Left lung (tissue), 10 donors: ENCODE measurements around the gene COL6A5. TPM values are rescaled to one million over a fixed set of nuclear protein-coding genes. Genes with fewer than 3 reads are reported as not detected.

Source experiments
- ATAC-seq: fragments of 200-7000 bp; cut with Tn5 transposase; one replicate; pipeline ENCODE4 v1.9.1; 2020; ENCODE audit warnings: moderate library complexity
- DNase-seq, 4 donors: peaks; one replicate each; pipeline ENCODE4 v3.0.0-alpha.2; 2013 to 2020
- H3K27ac ChIP-seq, 2 donors: fragments of 200-600 bp; sonication (generic) in 1 of 2; one replicate each; pipeline versions ENCODE4 v1.5.0 to v1.8.0; 2020 to 2021
- H3K27me3 ChIP-seq, 2 donors: fragments of 200-600 bp; sonication (generic) in 1 of 2; one replicate each; pipeline versions ENCODE4 v1.5.0 to v1.8.0; 2020 to 2021
- H3K36me3 ChIP-seq, 2 donors: fragments of 200-600 bp; sonication (generic) in 1 of 2; one replicate each; pipeline versions ENCODE4 v1.5.0 to v1.8.0; 2020 to 2021
- H3K4me1 ChIP-seq, 2 donors: fragments of 200-600 bp; one replicate each; pipeline ENCODE4 v1.8.0; 2021
- H3K4me3 ChIP-seq, 2 donors: fragments of 200-600 bp; sonication (generic) in 1 of 2; one replicate each; pipeline versions ENCODE4 v1.5.0 to v1.8.0; 2020 to 2021; ENCODE audit warnings: mild to moderate bottlenecking in 1 of 2
- H3K9me3 ChIP-seq, 2 donors: fragments of 200-600 bp; sonication (generic) in 1 of 2; one replicate each; pipeline versions ENCODE4 v1.5.0 to v1.8.0; 2020 to 2021
- intact Hi-C, 2 donors: fragments of 100-400 bp; cut with DNase I; formaldehyde crosslinking; loops; one replicate each; pipeline versions ENCODE4 v1.11.2 to v1.14.2; 2022
- polyA plus RNA-seq, 6 donors: library from polyadenylated mRNA; unstranded; fragments of 120-200 nt; gene quantifications; one replicate each; pipeline ENCODE4 v1.2.1, GENCODE V29; 2013; ENCODE audit not compliant: insufficient read length in 6 of 6
- total RNA-seq, 2 donors: library from RNA; stranded (reverse); fragmentation: NEBNext Ultra II Directional; extraction: Animal tissue kit (Norgen Biotek cat#: 25700); gene quantifications; one replicate each; pipeline ENCODE4 v1.2.1, GENCODE V29; 2021
- TF ChIP-seq, protein P1 (sequence below), 2 donors: fragments of 200-600 bp; sonication (generic) in 1 of 2; IDR thresholded peaks; one replicate each; pipeline versions ENCODE4 v1.5.0 to v1.8.0; 2021; ENCODE audit warnings: antibody characterized with exemption in 2 of 2
- donor health status: DM: no; HTN: yes; CAD: no.
- donor health status: DM: no; HTN: no; CAD: no.

COL6A5 gene
- total and polyA plus RNA-seq, 8 donors, result 0.93 to 7.9 (median 2.8) TPM

DNA sequence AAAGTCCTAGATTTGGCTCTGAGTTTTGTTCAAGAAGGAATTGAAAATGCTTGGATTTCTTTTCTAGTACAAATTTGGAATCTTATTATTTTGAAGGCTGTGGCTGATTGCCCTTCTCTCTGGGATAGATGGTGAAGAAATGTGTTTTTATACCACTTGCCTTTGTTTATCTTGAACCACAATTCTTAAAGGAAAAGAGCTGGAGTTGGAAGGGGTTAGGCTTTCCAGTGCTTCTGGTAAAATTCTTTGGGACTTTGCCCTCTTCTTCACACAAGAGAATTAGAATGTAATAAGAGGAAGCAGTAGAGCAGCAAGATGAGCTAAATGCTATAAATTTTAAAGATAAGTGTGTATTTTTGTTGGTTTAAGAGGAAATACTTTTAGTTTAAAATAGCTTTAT is 65.8 kb downstream of the COL6A5 start:
- TF ChIP-seq, protein P1, sequence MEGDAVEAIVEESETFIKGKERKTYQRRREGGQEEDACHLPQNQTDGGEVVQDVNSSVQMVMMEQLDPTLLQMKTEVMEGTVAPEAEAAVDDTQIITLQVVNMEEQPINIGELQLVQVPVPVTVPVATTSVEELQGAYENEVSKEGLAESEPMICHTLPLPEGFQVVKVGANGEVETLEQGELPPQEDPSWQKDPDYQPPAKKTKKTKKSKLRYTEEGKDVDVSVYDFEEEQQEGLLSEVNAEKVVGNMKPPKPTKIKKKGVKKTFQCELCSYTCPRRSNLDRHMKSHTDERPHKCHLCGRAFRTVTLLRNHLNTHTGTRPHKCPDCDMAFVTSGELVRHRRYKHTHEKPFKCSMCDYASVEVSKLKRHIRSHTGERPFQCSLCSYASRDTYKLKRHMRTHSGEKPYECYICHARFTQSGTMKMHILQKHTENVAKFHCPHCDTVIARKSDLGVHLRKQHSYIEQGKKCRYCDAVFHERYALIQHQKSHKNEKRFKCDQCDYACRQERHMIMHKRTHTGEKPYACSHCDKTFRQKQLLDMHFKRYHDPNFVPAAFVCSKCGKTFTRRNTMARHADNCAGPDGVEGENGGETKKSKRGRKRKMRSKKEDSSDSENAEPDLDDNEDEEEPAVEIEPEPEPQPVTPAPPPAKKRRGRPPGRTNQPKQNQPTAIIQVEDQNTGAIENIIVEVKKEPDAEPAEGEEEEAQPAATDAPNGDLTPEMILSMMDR (IDR thresholded peaks at IDR 0.05), result no peak
- DNase-seq, result no peak
- intact Hi-C loops, result no loop called here
- Histone ChIP-seq H3K36me3 (no peaks in the 10 kb centered on the region), H3K9me3 (peaks cover 0 to 21% of the 10 kb centered on the region in 2 donors), H3K4me3 (no peak overlapping the region), H3K27ac (no peak overlapping the region), H3K27me3 (no peaks in the 10 kb centered on the region), H3K4me1 (no peaks in the 10 kb centered on the region)
- no peak for ATAC-seq

- Histone ChIP-seq H3K4me3 (no peak overlapping the region), H3K27ac (no peak overlapping the region), H3K9me3 (peaks cover 0 to 13% of the 10 kb centered on the region in 2 donors), H3K36me3 (no peaks in the 10 kb centered on the region), H3K27me3 (no peaks in the 10 kb centered on the region), H3K4me1 (no peaks in the 10 kb centered on the region)
- intact Hi-C loops, result no loop called here
- TF ChIP-seq, protein P1 (IDR thresholded peaks at IDR 0.05), result no peak
- no peak for ATAC-seq
- DNase-seq, result no peak
Measured at GRCh38 chr3:130412991-130413560, 67.6 kb downstream of the COL6A5 start.

GRCh38 chr3:130414457-130414856 is 69.0 kb downstream of the COL6A5 start:
- Histone ChIP-seq H3K9me3 (peaks cover 0 to under 1% of the 10 kb centered on the region in 2 donors), H3K27ac (no peak overlapping the region), H3K27me3 (no peaks in the 10 kb centered on the region), H3K4me3 (no peak overlapping the region), H3K36me3 (no peaks in the 10 kb centered on the region), H3K4me1 (no peaks in the 10 kb centered on the region)
- no peak for ATAC-seq
- TF ChIP-seq, protein P1 (IDR thresholded peaks at IDR 0.05), result no peak
- DNase-seq, result no peak
- intact Hi-C loops, result no loop called here

GRCh38 chr3:130420466-130420865 is 75.0 kb downstream of the COL6A5 start:
- intact Hi-C loops, result no loop called here
- TF ChIP-seq, protein P1 (IDR thresholded peaks at IDR 0.05), result no peak
- ATAC-seq, result no peak

DNA sequence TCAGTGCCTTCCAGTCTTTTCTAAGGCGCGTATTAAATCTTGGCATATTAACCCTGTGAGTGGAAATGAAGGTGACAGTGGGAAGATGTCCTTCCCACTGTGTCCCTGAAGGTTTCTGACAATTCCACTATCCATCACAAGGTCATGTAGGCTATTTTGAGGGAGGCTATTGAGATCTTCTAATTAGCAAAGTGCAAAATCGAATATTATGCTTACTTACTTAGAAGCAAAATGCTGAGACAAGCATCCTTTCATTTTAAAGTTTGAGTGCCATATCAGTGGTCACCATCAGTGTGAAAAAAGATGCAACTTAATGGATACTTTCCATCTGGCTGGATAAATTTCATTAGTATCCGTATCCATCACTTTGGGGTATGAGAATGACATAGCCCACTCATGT is 77.6 kb downstream of the COL6A5 start:
- Histone ChIP-seq H3K27me3 (no peaks in the 10 kb centered on the region), H3K9me3 (no peaks in the 10 kb centered on the region), H3K27ac (no peak overlapping the region), H3K36me3 (no peaks in the 10 kb centered on the region), H3K4me1 (no peaks in the 10 kb centered on the region), H3K4me3 (no peak overlapping the region)
- no peak for DNase-seq
- intact Hi-C loops, result no loop called here
- TF ChIP-seq, protein P1 (IDR thresholded peaks at IDR 0.05), result no peak
- ATAC-seq, result no peak

More at GRCh38 chr3:130420466-130420865, 75.0 kb downstream of the COL6A5 start:
- DNase-seq, result no peak
- Histone ChIP-seq H3K4me3 (no peak overlapping the region), H3K27ac (no peak overlapping the region), H3K27me3 (no peaks in the 10 kb centered on the region), H3K36me3 (no peaks in the 10 kb centered on the region), H3K4me1 (no peaks in the 10 kb centered on the region), H3K9me3 (no peaks in the 10 kb centered on the region)
